C4-2B (cell line): ENCODE results near the gene RNF125.

Experiments used
- H3K27ac ChIP-seq: fragments of 450-650 bp; 2 replicates; pipeline ENCODE4 v1.5.1; 2017
- ZFX ChIP-seq: fragments of 450-650 bp; IDR thresholded peaks from 2 replicates; pipeline ENCODE4 v1.6.1; 2017
- TF ChIP-seq, protein P1 (sequence below): fragments of 450-650 bp; conservative IDR thresholded peaks from 2 replicates; pipeline ENCODE4 v1.5.1; 2017; ENCODE audit warnings: mild to moderate bottlenecking

RNF125 gene

DNA sequence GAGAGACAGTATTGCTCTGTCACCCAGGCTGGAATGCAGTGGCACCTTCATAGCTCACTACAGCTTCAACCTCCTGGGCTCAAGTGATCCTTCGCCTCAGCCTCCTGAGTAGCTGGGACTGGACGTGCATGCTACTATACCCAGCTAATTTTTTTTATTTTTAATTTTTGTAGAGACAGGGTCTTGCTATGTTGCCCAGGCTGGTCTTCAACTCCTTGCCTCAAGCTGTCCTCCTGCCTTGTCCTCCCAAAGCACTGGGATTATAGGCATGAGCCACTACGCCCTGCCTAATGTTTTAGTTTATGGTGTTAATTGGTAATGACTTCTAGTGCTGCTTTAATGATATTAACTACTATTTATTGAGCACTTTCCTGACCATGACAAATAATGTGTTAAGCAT, 91.4 kb downstream of the RNF125 start:
- TF ChIP-seq, protein P1, sequence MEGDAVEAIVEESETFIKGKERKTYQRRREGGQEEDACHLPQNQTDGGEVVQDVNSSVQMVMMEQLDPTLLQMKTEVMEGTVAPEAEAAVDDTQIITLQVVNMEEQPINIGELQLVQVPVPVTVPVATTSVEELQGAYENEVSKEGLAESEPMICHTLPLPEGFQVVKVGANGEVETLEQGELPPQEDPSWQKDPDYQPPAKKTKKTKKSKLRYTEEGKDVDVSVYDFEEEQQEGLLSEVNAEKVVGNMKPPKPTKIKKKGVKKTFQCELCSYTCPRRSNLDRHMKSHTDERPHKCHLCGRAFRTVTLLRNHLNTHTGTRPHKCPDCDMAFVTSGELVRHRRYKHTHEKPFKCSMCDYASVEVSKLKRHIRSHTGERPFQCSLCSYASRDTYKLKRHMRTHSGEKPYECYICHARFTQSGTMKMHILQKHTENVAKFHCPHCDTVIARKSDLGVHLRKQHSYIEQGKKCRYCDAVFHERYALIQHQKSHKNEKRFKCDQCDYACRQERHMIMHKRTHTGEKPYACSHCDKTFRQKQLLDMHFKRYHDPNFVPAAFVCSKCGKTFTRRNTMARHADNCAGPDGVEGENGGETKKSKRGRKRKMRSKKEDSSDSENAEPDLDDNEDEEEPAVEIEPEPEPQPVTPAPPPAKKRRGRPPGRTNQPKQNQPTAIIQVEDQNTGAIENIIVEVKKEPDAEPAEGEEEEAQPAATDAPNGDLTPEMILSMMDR: no peak
- TF ChIP-seq ZFX: no peak
- no peak overlapping the region for H3K27ac ChIP-seq

DNA sequence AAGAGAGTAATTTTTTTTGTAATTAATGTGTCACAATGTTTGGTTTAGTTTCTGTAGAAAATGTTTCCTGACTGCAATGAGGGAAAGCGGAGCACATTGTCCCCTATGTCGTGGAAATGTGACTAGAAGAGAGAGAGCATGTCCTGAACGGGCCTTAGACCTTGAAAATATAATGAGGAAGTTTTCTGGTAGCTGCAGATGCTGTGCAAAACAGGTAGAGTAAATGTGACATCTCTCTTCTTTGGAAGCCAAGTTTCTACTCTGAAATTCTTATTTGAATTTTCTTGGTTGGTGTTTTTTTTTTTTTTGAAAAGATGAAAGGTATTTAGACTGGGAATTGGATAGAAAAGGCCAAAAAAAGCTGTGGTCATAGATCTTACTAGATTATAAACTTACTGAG, 93.1 kb downstream of the RNF125 start:
- TF ChIP-seq, protein P1: no peak
- TF ChIP-seq ZFX: no peak
- H3K27ac ChIP-seq: no peak overlapping the region

DNA sequence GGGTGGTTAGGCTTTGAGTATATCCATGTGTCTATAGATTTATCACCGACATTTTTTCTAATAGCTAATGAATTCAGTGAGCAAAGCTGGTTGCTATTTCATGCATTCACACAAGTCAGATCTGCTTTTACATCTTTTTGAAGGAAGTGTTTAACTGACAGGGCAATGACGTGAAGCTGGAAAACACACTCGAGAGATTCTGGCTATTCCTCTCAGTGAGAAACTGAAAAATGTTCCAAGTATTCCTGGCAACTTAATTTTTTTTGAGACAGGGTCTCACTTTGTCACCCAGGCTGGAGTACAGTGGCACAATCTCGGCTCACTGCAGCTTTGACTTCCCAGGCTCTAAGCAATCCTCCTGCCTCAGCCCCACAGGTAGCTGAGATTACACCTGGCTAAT, 94.2 kb downstream of the RNF125 start:
- no peak for TF ChIP-seq ZFX
- H3K27ac ChIP-seq: no peak overlapping the region

DNA sequence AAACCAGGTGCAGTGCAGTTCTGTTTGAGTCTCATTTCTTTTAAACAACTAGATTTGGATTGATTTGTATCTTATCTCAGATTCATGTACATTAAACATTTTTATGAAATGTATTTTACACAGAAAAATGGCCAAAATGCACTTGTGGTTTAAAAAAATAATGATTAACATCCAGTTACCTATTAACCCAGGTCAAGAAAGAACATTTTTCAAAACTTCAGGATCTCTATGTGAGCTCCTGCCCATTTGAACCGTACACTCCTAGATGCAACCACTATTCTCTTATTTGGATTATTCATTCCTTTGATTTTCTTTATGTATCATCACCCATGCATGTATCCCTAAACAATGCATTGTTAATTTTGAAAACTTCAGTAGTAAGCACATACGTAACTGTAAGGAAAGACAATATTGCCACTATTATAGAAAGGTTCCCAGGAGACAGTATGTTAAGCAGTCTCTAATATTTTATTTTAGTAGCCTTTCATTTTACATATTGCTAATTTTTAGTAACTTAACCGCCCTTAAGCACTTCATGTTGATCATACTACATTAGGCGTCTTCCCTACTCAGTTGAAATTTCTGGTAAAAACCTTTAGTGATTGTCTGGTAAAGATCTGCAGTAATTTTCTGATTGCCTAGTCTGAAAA, 95.8 kb downstream of the RNF125 start:
- no peak overlapping the region for H3K27ac ChIP-seq
- TF ChIP-seq ZFX: no peak
- TF ChIP-seq, protein P1: no peak

DNA sequence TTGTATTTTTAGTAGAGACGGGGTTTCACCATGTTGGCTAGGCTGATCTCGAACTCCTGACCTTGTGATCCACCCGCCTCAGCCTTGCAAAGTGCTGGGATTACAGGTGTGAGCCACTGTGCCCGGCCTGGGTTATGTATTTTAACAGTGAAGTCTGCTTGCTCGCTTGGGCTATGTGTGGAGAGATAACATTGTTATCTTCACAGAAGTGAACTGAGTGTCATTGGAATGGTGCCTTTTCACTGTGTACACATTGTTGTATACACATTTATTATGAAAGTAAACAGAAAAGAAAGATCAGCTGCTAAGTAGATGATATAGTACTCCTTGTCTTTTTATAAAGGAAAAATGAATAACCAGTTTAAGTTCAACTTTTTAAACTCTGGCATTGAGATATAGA, 103.4 kb downstream of the RNF125 start:
- H3K27ac ChIP-seq: peak overlapping the region; percentile 34; the same call in 1 of the 2 replicates
- TF ChIP-seq, protein P1: no peak
- TF ChIP-seq ZFX: no peak
